ENCODE results near the gene SEMA6B.

DNA sequence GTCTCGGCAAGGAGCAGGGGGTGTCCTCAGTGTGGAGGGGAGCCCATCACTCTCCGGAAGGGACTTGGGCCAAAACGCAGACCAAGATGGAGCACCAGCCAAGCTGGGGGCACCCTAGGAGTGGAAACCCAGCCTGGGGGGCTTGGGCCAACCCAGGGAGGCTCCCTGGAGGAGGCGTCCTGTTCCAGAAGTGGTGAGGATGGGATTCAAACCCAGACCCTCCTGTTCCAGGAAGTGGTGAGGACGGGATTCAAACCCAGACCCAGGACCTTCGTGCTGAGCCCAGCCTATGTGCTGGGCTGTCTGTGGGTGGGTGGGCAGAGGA lies 40.4 kb downstream of the SEMA6B start:
- no peak for TF ChIP-seq EZH2 (IDR thresholded peaks at IDR 0.05)
- no peak for TF ChIP-seq FOXP2 (optimal IDR thresholded peaks at IDR 0.05; ENCODE audit: control extremely low read depth, extremely low read length, insufficient read depth)
- TF ChIP-seq POLR2AphosphoS5 (IDR thresholded peaks at IDR 0.05; ENCODE audit: borderline replicate concordance, low read depth, low read length): no peak
